Hematopoietic multipotent progenitor cell (in vitro differentiated cells): ENCODE measurements around the gene TRIM54. TPM values are rescaled to one million over a fixed set of nuclear protein-coding genes. Genes with fewer than 3 reads are reported as not detected.
"Not testable (repeated sequence)": the region's sequence is repeated elsewhere in the genome, so short reads cannot be mapped to it uniquely, and the experiment has no call there.

Experiments used
- DNase-seq, 3 donors: peaks; one replicate each; pipeline ENCODE4 v3.0.0-alpha.2; 2011 to 2015; ENCODE audit warnings: low read depth in 2 of 3, low spot score in 2 of 3
- total RNA-seq: library from RNA; depleted of rRNA; stranded (reverse); fragments of >200 nt; gene quantifications from one replicate; pipeline ENCODE4 v1.2.3, GENCODE V29; 2012

TRIM54 gene
- total RNA-seq, 1 donor: under 0.01 TPM

- no peak for DNase-seq
Measured at GRCh38 chr2:27280826-27281225, 1.4 kb upstream of the TRIM54 start.

DNA sequence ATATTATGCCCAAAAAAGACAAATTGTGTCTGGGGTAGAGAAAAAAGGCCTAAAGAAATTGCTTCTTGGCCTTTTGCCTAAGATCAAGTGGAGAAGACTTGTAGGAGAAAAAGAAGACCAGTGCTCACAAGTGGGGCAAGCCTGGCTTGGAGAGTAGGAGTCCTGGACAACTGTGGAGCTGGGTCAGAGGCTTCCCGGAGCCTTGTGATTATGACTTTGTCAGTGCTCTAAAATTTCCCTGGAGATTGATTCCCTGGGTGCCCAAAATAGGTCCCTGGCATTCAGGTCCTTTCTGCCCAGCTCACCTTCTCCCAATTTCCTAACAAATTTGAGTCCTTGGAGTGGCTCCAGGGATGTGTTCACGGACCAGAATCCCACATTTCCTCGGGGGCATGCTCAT, 787 bp upstream of the TRIM54 start:
- no peak for DNase-seq

DNA sequence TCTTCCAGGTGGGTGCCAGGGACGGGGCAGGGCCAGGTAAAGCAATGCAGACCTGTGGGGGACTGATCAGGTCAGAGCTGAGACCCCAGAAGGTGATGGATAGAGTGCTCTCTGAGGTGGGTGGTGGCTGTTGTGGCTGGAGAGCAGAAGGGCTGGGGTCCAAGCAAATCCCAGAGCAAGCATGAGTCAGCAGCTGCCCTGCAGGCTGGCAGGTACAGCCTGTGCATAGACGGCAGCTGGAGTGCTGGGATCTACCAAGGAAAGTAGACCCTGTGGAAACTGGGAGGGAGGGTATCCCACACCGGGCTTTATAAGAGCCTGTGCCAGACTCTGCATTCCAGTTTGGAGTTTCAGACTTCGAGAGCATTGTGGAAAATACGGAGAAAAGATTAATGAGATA, 663 bp downstream of the TRIM54 start:
- no peak for DNase-seq

DNA sequence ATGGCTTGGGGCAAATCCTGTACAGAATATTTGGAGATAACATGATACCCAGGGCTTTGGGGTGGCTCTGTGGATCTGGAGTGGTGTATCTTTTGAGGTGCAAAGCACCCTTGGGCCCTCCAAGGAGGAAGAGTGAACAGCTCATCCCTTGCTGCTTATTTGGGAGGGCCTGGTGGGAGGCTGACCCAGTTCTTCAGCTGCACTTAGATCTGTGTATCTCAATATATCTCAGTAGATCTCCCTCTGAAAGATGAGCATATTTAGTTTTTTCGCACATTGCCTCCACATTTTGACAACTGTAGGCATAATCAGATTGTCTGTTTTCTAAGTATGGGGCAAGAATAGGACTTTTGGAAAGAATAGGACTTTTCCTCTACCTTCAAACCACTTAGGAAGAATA, 2.8 kb downstream of the TRIM54 start:
- no peak for DNase-seq

DNA sequence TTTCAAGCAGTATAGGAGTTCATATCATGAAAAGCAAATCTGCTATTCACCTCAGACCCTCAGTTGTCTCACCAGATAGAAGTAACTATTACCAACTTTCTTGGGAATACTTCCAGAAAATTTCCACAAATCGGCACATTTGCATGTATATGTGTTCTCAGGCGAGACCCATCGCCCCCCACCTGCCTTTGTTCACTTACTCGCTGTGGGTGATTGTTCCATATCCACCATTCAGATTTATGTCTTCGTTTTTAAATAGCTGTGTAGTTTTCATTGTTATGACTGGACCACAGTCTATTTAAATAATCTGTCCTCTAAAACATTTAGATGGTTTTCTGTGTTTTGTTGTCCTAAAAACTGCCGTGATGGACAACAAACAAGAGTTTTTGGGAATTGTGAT, 3.3 kb downstream of the TRIM54 start:
- DNase-seq: no peak

GRCh38 chr2:27288610-27289009, 6.4 kb downstream of the TRIM54 start:
- DNase-seq: peak in 1 of 3 donors; percentile 31

- DNase-seq: peak in 1 of 3 donors; percentile 67
Measured at GRCh38 chr2:27290549-27290948, 8.3 kb downstream of the TRIM54 start.

DNA sequence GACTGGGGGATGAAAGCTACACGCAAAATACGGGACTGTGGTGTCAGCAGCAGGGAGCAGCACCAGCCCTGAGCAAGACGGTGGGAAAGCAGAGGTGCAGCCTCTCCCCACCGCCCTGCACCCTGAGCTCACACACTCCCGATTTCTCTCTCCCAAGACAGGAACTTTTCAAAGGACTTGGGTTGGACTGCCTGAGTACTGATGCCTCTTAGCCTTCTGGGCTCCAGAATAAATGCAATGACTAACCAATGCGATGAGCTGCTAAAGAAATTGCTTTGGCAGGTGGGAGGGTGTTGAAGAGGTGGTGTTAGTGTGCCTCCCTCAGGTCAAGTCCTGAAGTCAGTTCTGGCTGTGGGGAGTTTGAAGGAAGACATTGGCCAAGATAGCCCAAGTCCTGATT, 9.6 kb downstream of the TRIM54 start:
- no peak for DNase-seq

GRCh38 chr2:27294928-27295327, 12.7 kb downstream of the TRIM54 start:
- no peak for DNase-seq

GRCh38 chr2:27296481-27296880, 14.3 kb downstream of the TRIM54 start:
- no peak for DNase-seq

- no peak for DNase-seq
Measured at GRCh38 chr2:27297195-27297594, 15.0 kb downstream of the TRIM54 start.

- DNase-seq: no peak
Measured at GRCh38 chr2:27298391-27299080, 16.3 kb downstream of the TRIM54 start.

- not testable (repeated sequence) for DNase-seq
Measured at GRCh38 chr2:27300606-27301005, 18.4 kb downstream of the TRIM54 start.

DNA sequence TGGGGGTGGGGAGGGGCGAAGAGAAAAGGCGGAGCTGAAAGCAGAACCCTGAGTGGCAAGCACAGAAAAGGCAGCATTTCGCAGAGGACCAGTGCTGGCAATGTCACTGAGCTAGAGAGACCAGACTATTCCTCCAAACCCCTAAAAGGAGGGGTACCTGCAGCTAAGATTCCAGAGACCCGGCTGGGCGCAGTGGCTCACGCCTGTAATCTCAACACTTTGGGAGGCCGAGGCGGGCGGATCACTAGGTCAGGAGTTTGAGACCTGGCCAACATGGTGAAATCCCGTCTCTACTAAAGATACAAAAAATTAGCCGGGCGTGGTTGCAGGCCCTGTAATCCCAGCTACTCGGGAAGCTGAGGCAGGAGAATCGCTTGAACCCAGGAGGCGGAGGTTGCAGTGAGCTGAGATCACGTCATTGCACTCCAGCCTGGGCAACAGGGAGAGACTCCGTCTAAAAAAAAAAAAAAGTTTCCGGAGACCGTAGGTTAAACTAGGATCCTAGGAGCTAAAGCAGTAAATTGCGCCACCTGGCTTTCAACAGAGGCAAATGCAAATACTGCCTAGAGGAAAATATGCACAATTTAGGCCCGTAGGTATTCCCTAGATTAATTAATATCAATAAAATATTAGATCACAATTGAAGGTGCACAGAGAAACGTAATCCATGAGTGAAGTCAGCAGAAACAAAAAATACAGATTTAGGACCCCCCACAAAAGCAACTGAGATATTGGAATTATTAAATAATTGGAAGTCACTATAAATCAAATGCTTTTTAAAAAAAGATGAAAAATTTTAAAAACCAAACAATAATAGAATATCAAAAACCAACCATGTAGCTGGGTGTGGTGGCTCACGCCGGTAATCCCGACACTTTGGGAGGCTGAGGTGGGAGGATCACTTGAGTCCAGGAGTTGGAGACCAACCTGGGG, 21.1 kb downstream of the TRIM54 start:
- peak in 2 of 3 donors; percentile 56 to 72 for DNase-seq

DNA sequence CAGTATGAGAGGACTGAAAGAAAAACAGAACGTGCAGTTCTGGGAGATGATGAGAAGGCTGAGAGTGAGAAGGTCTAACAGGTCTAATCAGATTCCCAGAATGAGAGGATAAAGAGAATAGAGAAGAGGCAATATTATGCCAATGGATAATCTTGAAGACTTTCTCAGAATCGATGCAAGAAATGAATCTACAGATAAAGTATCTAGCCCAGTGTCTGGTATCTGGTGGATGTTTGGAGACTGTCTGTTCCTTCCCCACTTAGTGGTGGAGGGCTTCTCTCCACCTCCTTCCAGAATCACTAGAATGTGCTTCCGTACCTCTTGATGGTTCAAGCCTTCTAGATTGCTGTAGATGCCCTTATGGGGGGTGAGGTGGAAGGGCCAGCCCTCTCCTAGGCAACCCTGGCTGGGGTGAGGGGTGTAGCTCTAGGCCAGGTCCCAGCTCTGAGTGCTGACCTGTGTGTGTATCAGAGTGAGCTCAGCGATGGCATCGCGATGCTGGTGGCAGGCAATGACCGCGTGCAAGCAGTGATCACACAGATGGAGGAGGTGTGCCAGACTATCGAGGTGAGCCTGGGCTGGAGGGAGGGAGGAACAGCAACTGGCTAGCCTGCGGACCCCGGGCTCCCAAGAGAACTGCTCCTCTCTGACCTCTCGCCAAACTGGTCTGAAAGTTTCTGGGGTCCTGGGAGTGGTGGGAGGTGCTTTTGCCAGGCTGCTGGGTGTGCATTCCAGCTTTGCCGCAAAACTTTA, 22.4 kb downstream of the TRIM54 start:
- DNase-seq: no peak

GRCh38 chr2:27305516-27305915, 23.3 kb downstream of the TRIM54 start:
- no peak for DNase-seq

GRCh38 chr2:27306136-27306535, 23.9 kb downstream of the TRIM54 start:
- DNase-seq: no peak

DNA sequence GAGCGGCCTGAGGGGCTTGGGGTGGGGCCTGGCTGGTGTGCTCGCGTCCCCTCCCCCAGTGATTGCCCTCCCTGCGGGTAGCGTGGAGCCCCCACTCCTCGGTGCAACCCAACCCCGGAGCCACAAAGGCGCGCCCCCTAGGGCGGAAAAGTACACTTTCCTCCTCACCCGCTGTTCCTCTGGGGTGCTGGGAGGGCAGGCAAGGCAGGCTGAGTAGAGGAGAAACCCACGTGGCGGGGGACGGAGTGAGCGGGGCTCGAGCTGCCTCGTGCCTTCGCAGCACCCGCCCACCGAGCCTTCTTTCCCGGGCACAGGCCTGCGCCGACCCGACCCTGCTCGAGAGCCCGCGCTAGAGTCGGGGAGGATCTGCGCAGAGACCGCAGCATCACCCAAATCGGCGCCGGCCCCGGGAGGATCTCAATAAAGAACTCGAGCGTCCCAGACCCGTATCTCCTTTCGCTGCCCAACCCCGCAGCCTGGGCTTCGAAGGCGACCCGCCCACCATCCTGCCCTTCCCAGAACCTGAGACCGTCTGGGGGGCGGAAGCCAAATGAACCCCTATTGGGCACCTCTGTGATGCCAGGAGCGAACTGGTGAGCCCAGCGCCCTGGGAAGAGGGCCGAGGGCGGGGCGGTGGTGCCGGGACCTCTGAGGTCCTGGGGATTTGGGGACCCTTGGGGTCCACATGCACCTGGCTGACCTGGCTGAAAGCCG, 24.5 kb downstream of the TRIM54 start:
- DNase-seq: peak in 1 of 3 donors; percentile 63

- no peak for DNase-seq
Measured at GRCh38 chr2:27307287-27307544, 25.0 kb downstream of the TRIM54 start.

- no peak for DNase-seq
Measured at GRCh38 chr2:27307545-27308358, 25.5 kb downstream of the TRIM54 start.
